GM23248 (cell line): Measurements from ENCODE around the gene PDCD7. TPM values are rescaled to one million over a fixed set of nuclear protein-coding genes. Genes with fewer than 3 reads are reported as not detected.
"Not testable (repeated sequence)": the region's sequence is repeated elsewhere in the genome, so short reads cannot be mapped to it uniquely, and the experiment has no call there.

Experiments used
- DNase-seq: peaks from one replicate; pipeline ENCODE4 v3.0.0-alpha.2; 2015
- H2AFZ ChIP-seq: fragments of 200-600 bp; sonication (generic); 2 replicates; pipeline ENCODE4 v1.6.1; 2016; ENCODE audit warnings: antibody characterized with exemption
- H3F3A ChIP-seq: fragments of 200-600 bp; sonication (generic); 2 replicates; pipeline ENCODE4 v1.6.1; 2016; ENCODE audit warnings: mild to moderate bottlenecking, antibody characterized with exemption, mixed run types; ENCODE audit not compliant: insufficient read depth
- H3K27ac ChIP-seq: fragments of 200-600 bp; sonication (generic); 2 replicates; pipeline ENCODE4 v1.5.1; 2016; ENCODE audit warnings: mild to moderate bottlenecking
- H3K27me3 ChIP-seq: fragments of 200-600 bp; sonication (generic); replicated peaks from 2 replicates; pipeline ENCODE4 v1.6.1; 2016; ENCODE audit warnings: mild to moderate bottlenecking; ENCODE audit not compliant: insufficient read depth
- H3K36me3 ChIP-seq: fragments of 200-600 bp; sonication (generic); 2 replicates; pipeline ENCODE4 v1.6.1; 2016; ENCODE audit warnings: low read depth, mild to moderate bottlenecking
- H3K4me1 ChIP-seq: fragments of 200-600 bp; sonication (generic); 2 replicates; pipeline ENCODE4 v1.6.1; 2016; ENCODE audit warnings: mild to moderate bottlenecking; ENCODE audit not compliant: insufficient read depth
- H3K4me2 ChIP-seq: fragments of 200-600 bp; sonication (generic); one replicate; pipeline ENCODE4 v1.6.1; 2016; ENCODE audit warnings: mild to moderate bottlenecking; ENCODE audit not compliant: unreplicated experiment
- H3K4me3 ChIP-seq: fragments of 200-600 bp; sonication (generic); 2 replicates; pipeline ENCODE4 v1.5.1; 2016; ENCODE audit warnings: mild to moderate bottlenecking
- H3K79me2 ChIP-seq: fragments of 200-600 bp; sonication (generic); 2 replicates; pipeline ENCODE4 v1.6.1; 2016; ENCODE audit warnings: mild to moderate bottlenecking; ENCODE audit not compliant: insufficient read depth
- H3K9ac ChIP-seq: fragments of 200-600 bp; sonication (generic); 2 replicates; pipeline ENCODE4 v1.6.1; 2016; ENCODE audit warnings: mild to moderate bottlenecking
- H3K9me2 ChIP-seq: fragments of 200-600 bp; sonication (generic); 2 replicates; pipeline ENCODE4 v1.6.1; 2016; ENCODE audit warnings: mixed run types, mild to moderate bottlenecking, moderate library complexity; ENCODE audit not compliant: insufficient read depth
- H3K9me3 ChIP-seq: fragments of 200-600 bp; sonication (generic); one replicate; pipeline ENCODE4 v1.6.1; 2017; ENCODE audit warnings: low read depth
- H4K20me1 ChIP-seq: fragments of 200-600 bp; sonication (generic); 2 replicates; pipeline ENCODE4 v1.6.0; 2016; ENCODE audit not compliant: insufficient read depth
- EZH2 ChIP-seq: fragments of 200-600 bp; sonication (generic); IDR thresholded peaks from 2 replicates; pipeline ENCODE4 v1.6.1; 2018; ENCODE audit warnings: antibody characterized with exemption, mild to moderate bottlenecking; ENCODE audit not compliant: insufficient read depth, poor library complexity, severe bottlenecking
- EZH2phosphoT487 ChIP-seq: fragments of 200-600 bp; sonication (generic); IDR thresholded peaks from 2 replicates; pipeline ENCODE4 v1.6.1; 2018; ENCODE audit warnings: antibody characterized with exemption, moderate library complexity, mild to moderate bottlenecking, low read depth; ENCODE audit not compliant: insufficient read depth
- WGBS, 2 experiments: methylation state at CpG; one replicate each; pipeline ENCODE4 v1.1.6; 2015 to 2017; ENCODE audit warnings: low lambda C conversion rate in 2 of 2, low coverage in 1 of 2; ENCODE audit errors: missing lambda C conversion rate in 2 of 2; 5-methylcytosine and 5-hydroxymethylcytosine counted together
- in situ Hi-C: fragments of 300-500 bp; cut with MboI; formaldehyde crosslinking; loops from 2 replicates; pipeline ENCODE4 v1.15.0; 2020
- polyA plus RNA-seq: library from polyadenylated mRNA; unstranded; fragments of >200 nt; fragmentation: Nextera tagmentation; extraction: Ambion mirVana; gene quantifications from 2 replicates; pipeline ENCODE4 v1.2.1, GENCODE V29; 2016
- total RNA-seq: library from RNA; depleted of rRNA; stranded (reverse); fragments of >200 nt; shearing (Covaris generic); gene quantifications from 2 replicates; pipeline ENCODE4 v1.2.3, GENCODE V29; 2014

The PDCD7 gene
- total and polyA plus RNA-seq, 2 experiments from 2014 or later = 7.5 to 13.6 TPM

DNA sequence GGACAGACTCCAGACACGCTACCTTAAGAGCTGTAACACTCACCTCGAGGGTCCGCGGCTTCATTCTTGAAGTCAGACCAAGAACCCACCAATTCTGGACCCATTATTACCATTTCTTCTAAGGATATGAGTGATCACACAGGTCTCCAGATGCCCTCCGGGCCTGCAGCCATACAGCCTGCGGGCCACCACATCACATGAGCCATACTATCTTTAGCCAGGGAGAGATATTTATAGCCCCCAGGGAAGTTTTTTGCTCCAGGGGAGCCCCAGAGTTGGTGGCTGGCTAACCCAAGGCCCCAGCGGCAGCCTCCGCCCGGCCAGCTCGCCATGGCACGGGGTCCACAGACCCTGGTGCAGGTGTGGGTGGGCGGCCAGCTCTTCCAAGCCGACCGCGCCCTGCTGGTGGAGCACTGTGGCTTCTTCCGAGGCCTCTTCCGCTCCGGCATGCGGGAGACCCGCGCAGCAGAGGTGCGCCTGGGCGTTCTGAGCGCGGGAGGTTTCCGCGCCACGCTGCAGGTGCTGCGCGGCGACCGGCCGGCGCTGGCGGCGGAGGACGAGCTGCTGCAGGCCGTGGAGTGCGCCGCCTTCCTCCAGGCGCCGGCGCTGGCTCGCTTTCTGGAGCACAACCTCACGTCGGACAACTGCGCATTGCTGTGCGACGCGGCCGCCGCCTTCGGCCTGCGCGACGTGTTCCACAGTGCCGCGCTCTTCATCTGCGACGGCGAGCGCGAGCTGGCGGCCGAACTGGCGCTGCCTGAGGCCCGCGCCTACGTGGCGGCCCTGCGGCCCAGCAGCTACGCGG is 56.9 kb downstream of the PDCD7 start, which contains the start of gene KBTBD13:
Gene KBTBD13, plus strand, starts transcription at position 261 of the 805 bp plus-strand sequence. Its CDS starts 70 bp downstream, at position 331.
- Histone ChIP-seq H4K20me1 (no peaks in the 10 kb centered on the region), H3K9me3 (no peaks in the 10 kb centered on the region), H3K27me3 (peaks cover 9% of the 10 kb centered on the region; the same call in 1 of the 2 replicates), H3K9ac (no peak within 1 kb of the TSS), H3K4me2 (no peak within 1 kb of the TSS), H3K36me3 (no peaks in the 10 kb centered on the region), H3F3A (no peaks in the 10 kb centered on the region), H3K4me3 (no peak within 1 kb of the TSS), H3K79me2 (no peaks in the 10 kb centered on the region), H3K4me1 (peaks cover 7% of the 10 kb centered on the region), H2AFZ (no peak within 1 kb of the TSS), H3K9me2 (no peaks in the 10 kb centered on the region), H3K27ac (no peak within 1 kb of the TSS)
- WGBS, 2 experiments = 78 to 87% methylated on average over 40 to 57 of the region's 73 CpGs
- in situ Hi-C loops = no loop called here
- TF ChIP-seq EZH2 = no peak
- no peak for TF ChIP-seq EZH2phosphoT487
- DNase-seq = no peak

DNA sequence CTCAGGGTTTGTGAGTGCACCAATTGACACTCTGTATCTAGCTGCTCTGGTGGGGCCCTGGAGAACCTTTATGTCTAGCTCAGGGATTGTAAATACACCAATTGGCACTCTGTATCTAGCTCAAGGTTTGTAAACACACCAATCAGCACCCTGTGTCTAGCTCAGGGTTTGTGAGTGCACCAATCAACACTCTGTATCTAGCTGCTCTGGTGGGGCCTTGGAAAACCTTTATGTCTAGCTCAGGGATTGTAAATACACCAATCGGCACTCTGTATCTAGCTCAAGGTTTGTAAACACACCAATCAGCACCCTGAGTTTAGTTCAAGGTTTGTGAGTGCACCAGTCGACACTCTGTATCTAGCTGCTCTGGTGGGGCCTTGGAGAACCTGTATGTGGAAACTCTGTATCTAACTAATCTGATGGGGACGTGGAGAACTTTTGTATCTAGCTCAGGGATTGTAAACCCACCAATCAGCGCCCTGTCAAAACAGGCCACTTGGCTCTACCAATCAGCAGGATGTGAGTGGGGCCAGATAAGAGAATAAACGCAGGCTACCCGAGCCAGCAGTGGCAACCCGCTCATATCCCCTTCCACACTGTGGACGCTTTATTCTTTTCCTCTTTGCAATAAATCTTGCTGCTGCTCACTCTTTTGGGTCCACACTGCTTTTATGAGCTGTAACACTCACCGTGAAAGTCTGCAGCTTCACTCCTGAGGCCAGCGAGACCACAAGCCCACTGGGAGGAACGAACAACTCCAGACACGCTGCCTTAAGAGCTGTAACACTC is 57.8 kb downstream of the PDCD7 start:
- H4K20me1 ChIP-seq, H3F3A ChIP-seq, H2AFZ ChIP-seq, DNase-seq, H3K4me3 ChIP-seq, H3K9me2 ChIP-seq, in situ Hi-C loops, H3K36me3 ChIP-seq, H3K79me2 ChIP-seq, H3K9me3 ChIP-seq, H3K4me2 ChIP-seq, H3K27ac ChIP-seq, H3K27me3 ChIP-seq, H3K9ac ChIP-seq: not testable (repeated sequence)
- WGBS, 2 experiments = 94 to 96% methylated on average over 12 of the region's 12 CpGs
- peaks cover 10% of the 10 kb centered on the region for H3K4me1 ChIP-seq

DNA sequence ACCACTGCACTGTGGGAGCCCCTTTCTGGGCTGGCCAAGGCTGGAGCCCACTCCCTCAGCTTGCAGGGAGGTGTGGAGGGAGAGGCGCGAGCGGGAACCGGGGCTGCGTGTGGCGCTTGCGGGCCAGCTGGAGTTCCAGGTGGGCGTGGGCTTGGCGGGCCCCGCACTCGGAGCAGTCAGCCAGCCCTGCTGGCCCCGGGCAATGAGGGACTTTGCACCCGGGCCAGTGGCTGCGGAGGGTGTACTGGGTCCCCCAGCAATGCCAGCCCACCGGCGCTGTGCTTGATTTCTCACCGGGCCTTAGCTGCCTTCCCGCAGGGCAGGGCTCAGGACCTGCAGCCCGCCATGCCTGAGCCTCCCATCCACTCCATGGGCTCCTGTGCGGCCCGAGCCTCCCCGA is 58.7 kb downstream of the PDCD7 start:
- 92 to 95% methylated on average over 12 to 20 of the region's 22 CpGs for WGBS, 2 experiments
- H3K9ac ChIP-seq, H2AFZ ChIP-seq, H4K20me1 ChIP-seq, H3K9me3 ChIP-seq, H3K79me2 ChIP-seq, DNase-seq, H3K4me2 ChIP-seq, H3K9me2 ChIP-seq, H3K27ac ChIP-seq, H3K27me3 ChIP-seq, H3K36me3 ChIP-seq, in situ Hi-C loops, H3F3A ChIP-seq, H3K4me3 ChIP-seq: not testable (repeated sequence)
- peaks cover 15% of the 10 kb centered on the region for H3K4me1 ChIP-seq

DNA sequence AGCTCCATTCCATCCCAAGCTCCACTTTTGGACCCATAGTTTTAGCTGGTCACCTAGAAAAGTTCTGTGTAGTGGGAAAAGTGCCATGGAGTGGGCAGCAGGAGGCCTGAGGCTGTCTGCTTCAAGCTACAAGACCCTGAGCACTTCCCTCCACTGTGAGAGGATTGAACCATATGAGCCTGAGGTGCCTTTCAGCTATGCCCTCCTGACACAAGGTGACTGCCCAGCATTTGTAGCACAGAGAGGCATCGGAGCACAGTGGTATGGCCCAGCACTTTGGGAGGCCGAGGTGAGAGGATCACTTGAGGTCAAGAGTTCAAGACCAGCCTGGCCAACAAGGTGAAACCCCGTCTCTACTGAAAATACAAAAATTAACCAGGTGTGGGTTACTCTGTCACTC is 61.0 kb downstream of the PDCD7 start:
- 0 out of 2 replicates have a peak, but pooled peaks cover under 1% of the 10 kb centered on the region for H3K27me3 ChIP-seq
- H3K79me2 ChIP-seq = no peaks in the 10 kb centered on the region
- H3K4me1 ChIP-seq = peaks cover 35% of the 10 kb centered on the region
- no peak overlapping the region for H3K27ac ChIP-seq
- no peaks in the 10 kb centered on the region for H3K9me3 ChIP-seq
- H3K4me2 ChIP-seq = no peak overlapping the region
- H4K20me1 ChIP-seq = no peaks in the 10 kb centered on the region
- no peak overlapping the region for H2AFZ ChIP-seq
- WGBS, 2 experiments = 87 to 88% methylated on average over 3 of the region's 3 CpGs
- TF ChIP-seq EZH2phosphoT487 (no peak), EZH2 (no peak)
- no peak for DNase-seq
- no peaks in the 10 kb centered on the region for H3K36me3 ChIP-seq
- in situ Hi-C loops = no loop called here
- no peak overlapping the region for H3K4me3 ChIP-seq
- H3K9ac ChIP-seq = no peak overlapping the region
- H3K9me2 ChIP-seq = no peaks in the 10 kb centered on the region
- H3F3A ChIP-seq = peaks cover 22% of the 10 kb centered on the region
